NK-92 (cell line): ENCODE results near the gene ASB1.

Experiments used
- DNase-seq: peaks from one replicate; lab custom pipeline; 2025; ENCODE audit not compliant: unreplicated experiment; lab: John Stamatoyannopoulos, UW

The ASB1 gene

GRCh38 chr2:238426568-238427434, at the start of gene ASB1:
Gene ASB1, plus strand, starts transcription at chr2:238426927. Its CDS starts 144 bp downstream, at chr2:238427071.
- DNase-seq = no peak

- no peak for DNase-seq
These were observed 48.3 kb upstream of the ASB1 start for GRCh38 chr2:238378230-238379095.

GRCh38 chr2:238379096-238379810, 47.5 kb upstream of the ASB1 start:
- no peak for DNase-seq

GRCh38 chr2:238380336-238380735, 46.4 kb upstream of the ASB1 start:
- DNase-seq = no peak

GRCh38 chr2:238380785-238381184, 45.9 kb upstream of the ASB1 start:
- no peak for DNase-seq

- DNase-seq = no peak
These were observed 45.2 kb upstream of the ASB1 start for GRCh38 chr2:238381341-238382115.

- DNase-seq = no peak
These were observed 44.3 kb upstream of the ASB1 start for GRCh38 chr2:238382381-238382781.

- DNase-seq = no peak
These were observed 43.6 kb upstream of the ASB1 start for GRCh38 chr2:238383135-238383534.

GRCh38 chr2:238383743-238384380, 42.9 kb upstream of the ASB1 start:
- DNase-seq = no peak

GRCh38 chr2:238387332-238387731, 39.4 kb upstream of the ASB1 start:
- no peak for DNase-seq

- no peak for DNase-seq
These were observed 37.9 kb upstream of the ASB1 start for GRCh38 chr2:238388794-238389193.

GRCh38 chr2:238389988-238390589, 36.6 kb upstream of the ASB1 start:
- DNase-seq = no peak

- DNase-seq = no peak
These were observed 35.6 kb upstream of the ASB1 start for GRCh38 chr2:238391042-238391689.

GRCh38 chr2:238396663-238397062, 30.1 kb upstream of the ASB1 start:
- DNase-seq = no peak

GRCh38 chr2:238397356-238397755, 29.4 kb upstream of the ASB1 start:
- no peak for DNase-seq

GRCh38 chr2:238398577-238398976, 28.1 kb upstream of the ASB1 start:
- no peak for DNase-seq

GRCh38 chr2:238399094-238399493, 27.6 kb upstream of the ASB1 start:
- no peak for DNase-seq

GRCh38 chr2:238401551-238401950, 25.2 kb upstream of the ASB1 start:
- DNase-seq = no peak
